H1 (cell line): Measurements from ENCODE around the gene FEV. TPM values are rescaled to one million over a fixed set of nuclear protein-coding genes. Genes with fewer than 3 reads are reported as not detected.

ENCODE experiments used
- CTCF ChIA-PET: fragments of 300-600 bp; sonication (Branson Sonifier 250); formaldehyde crosslinking; loops from one replicate; lab custom pipeline; 2021; ENCODE audit not compliant: partially characterized antibody; lab: Charles Lee
- POLR2A ChIA-PET: fragments of 300-600 bp; sonication (Branson Sonifier 250); formaldehyde crosslinking; loops from one replicate; lab custom pipeline; 2021; ENCODE audit warnings: inconsistent platforms; ENCODE audit not compliant: partially characterized antibody; lab: Charles Lee
- DNase-seq, 2 experiments: peaks; one replicate each; pipeline versions ENCODE4 v3.0.0 to v3.0.0-alpha.2; 2010 to 2022; ENCODE audit warnings: low spot score in 2 of 2, low read depth in 1 of 2, mixed read lengths in 1 of 2
- FAIRE-seq: peaks from 2 replicates; lab custom pipeline; 2011; peaks lifted over from hg19 to GRCh38; lab: Jason Lieb, UNC
- H2AFZ ChIP-seq: 2 replicates; pipeline ENCODE4 v1.8.1; 2012; ENCODE audit warnings: low read length, inconsistent platforms
- H2AK5ac ChIP-seq: 2 replicates; pipeline ENCODE4 v1.6.1; 2013; ENCODE audit warnings: low read depth, low read length
- H2BK120ac ChIP-seq: replicated peaks from 2 replicates; pipeline ENCODE3; 2013; ENCODE audit warnings: low read depth, low read length, inconsistent platforms
- H2BK12ac ChIP-seq: 2 replicates; pipeline ENCODE4 v1.6.1; 2013; ENCODE audit warnings: low read depth, low read length
- H2BK15ac ChIP-seq: 2 replicates; pipeline ENCODE4 v1.6.1; 2013; ENCODE audit warnings: low read length
- H2BK20ac ChIP-seq: 2 replicates; pipeline ENCODE4 v1.6.1; 2013; ENCODE audit warnings: low read length
- H2BK5ac ChIP-seq: 2 replicates; pipeline ENCODE4 v1.6.1; 2013; ENCODE audit warnings: low read depth, low read length
- H3K14ac ChIP-seq: 2 replicates; pipeline ENCODE4 v1.6.1; 2013; ENCODE audit warnings: inconsistent platforms; ENCODE audit not compliant: insufficient read length
- H3K18ac ChIP-seq: 2 replicates; pipeline ENCODE4 v1.6.1; 2013; ENCODE audit warnings: low read length; ENCODE audit errors: extremely low read depth
- H3K23ac ChIP-seq: 2 replicates; pipeline ENCODE4 v1.6.1; 2013; ENCODE audit warnings: inconsistent platforms; ENCODE audit not compliant: insufficient read length
- H3K23me2 ChIP-seq: 2 replicates; pipeline ENCODE4 v1.6.1; 2013; ENCODE audit warnings: low read depth, low read length
- H3K27ac ChIP-seq: 2 replicates; pipeline ENCODE4 v1.6.1; 2011; ENCODE audit warnings: low read depth, low read length, inconsistent platforms
- H3K27me3 ChIP-seq, 4 experiments: replicated peaks in 1 of 4; 1 replicate in 1 of 4; 2 replicates in 3 of 4; pipeline versions ENCODE4 v1.6.1 to v1.8.1; 2011 to 2013; ENCODE audit warnings: low read length in 3 of 4, mild to moderate bottlenecking in 3 of 4, inconsistent platforms in 2 of 4, mixed read lengths in 2 of 4, moderate library complexity in 1 of 4; ENCODE audit not compliant: control insufficient read depth in 3 of 4, insufficient read depth in 3 of 4; ENCODE audit errors: extremely low read depth in 1 of 4
- H3K36me3 ChIP-seq, 4 experiments: 2 replicates each; pipeline versions ENCODE4 v1.6.1 to v1.8.1; 2011 to 2013; ENCODE audit warnings: mild to moderate bottlenecking in 4 of 4, low read length in 3 of 4, moderate library complexity in 2 of 4, control low read depth in 1 of 4, inconsistent platforms in 1 of 4; ENCODE audit not compliant: insufficient read depth in 4 of 4, control insufficient read depth in 2 of 4
- H3K4ac ChIP-seq: replicated peaks from 2 replicates; pipeline ENCODE3; 2013; ENCODE audit warnings: low read length, low read depth, mixed read lengths, inconsistent platforms; ENCODE audit not compliant: insufficient read length
- H3K4me1 ChIP-seq, 4 experiments: replicated peaks in 1 of 4; 1 replicate in 1 of 4; 2 replicates in 3 of 4; pipeline versions ENCODE4 v1.6.1 to v1.8.1; 2011 to 2013; ENCODE audit warnings: low read length in 3 of 4, inconsistent platforms in 2 of 4, mixed read lengths in 1 of 4; ENCODE audit not compliant: insufficient read depth in 4 of 4, control insufficient read depth in 3 of 4
- H3K4me2 ChIP-seq, 2 experiments: 2 replicates each; pipeline versions ENCODE4 v1.6.1 to v1.8.1; 2011 to 2013; ENCODE audit warnings: low read depth in 2 of 2, low read length in 2 of 2, control low read depth in 1 of 2, inconsistent platforms in 1 of 2, mild to moderate bottlenecking in 1 of 2; ENCODE audit not compliant: insufficient read depth in 1 of 2
- H3K4me3 ChIP-seq, 4 experiments: fragments of 200-600, 300-600 bp in 1 of 4; sonication (generic), shearing (Covaris generic), sonication (Bioruptor Twin) in 1 of 4; 2 replicates each; pipeline versions ENCODE4 v1.5.1 to v1.8.1; 2011 to 2016; ENCODE audit warnings: low read length in 4 of 4, low read depth in 3 of 4, control low read depth in 2 of 4, inconsistent platforms in 2 of 4, mild to moderate bottlenecking in 2 of 4, mixed read lengths in 1 of 4, moderate library complexity in 1 of 4; ENCODE audit not compliant: insufficient read depth in 2 of 4; ENCODE audit errors: extremely low read depth in 1 of 4
- H3K56ac ChIP-seq: replicated peaks from 2 replicates; pipeline ENCODE3; 2013; ENCODE audit warnings: low read depth, mild to moderate bottlenecking, mixed read lengths, low read length, inconsistent platforms; ENCODE audit not compliant: insufficient read length
- H3K79me1 ChIP-seq: 2 replicates; pipeline ENCODE4 v1.6.1; 2013; ENCODE audit warnings: low read depth, low read length, control low read depth
- H3K79me2 ChIP-seq, 2 experiments: 2 replicates each; pipeline versions ENCODE4 v1.6.1 to v1.8.1; 2012 to 2013; ENCODE audit warnings: low read length in 2 of 2, mild to moderate bottlenecking in 2 of 2, inconsistent platforms in 1 of 2; ENCODE audit not compliant: insufficient read depth in 2 of 2, control insufficient read depth in 1 of 2
- H3K9ac ChIP-seq, 4 experiments: replicated peaks in 1 of 4; 1 replicate in 1 of 4; 2 replicates in 3 of 4; pipeline versions ENCODE4 v1.6.1 to v1.8.1; 2011 to 2013; ENCODE audit warnings: low read depth in 3 of 4, low read length in 3 of 4, control low read depth in 2 of 4, mild to moderate bottlenecking in 2 of 4, moderate library complexity in 2 of 4, inconsistent platforms in 1 of 4; ENCODE audit errors: extremely low read depth in 1 of 4
- H3K9me3 ChIP-seq, 2 experiments: 2 replicates each; pipeline versions ENCODE4 v1.6.1 to v1.8.1; 2012 to 2013; ENCODE audit warnings: mild to moderate bottlenecking in 2 of 2, moderate library complexity in 2 of 2, control low read depth in 1 of 2, inconsistent platforms in 1 of 2, low read depth in 1 of 2, low read length in 1 of 2, mixed read lengths in 1 of 2; ENCODE audit not compliant: insufficient read depth in 2 of 2
- H4K20me1 ChIP-seq, 2 experiments: replicated peaks in 1 of 2; 2 replicates each; pipeline versions ENCODE3 to v1.8.1; 2011 to 2013; ENCODE audit warnings: inconsistent platforms in 2 of 2, low read length in 2 of 2, mild to moderate bottlenecking in 1 of 2; ENCODE audit not compliant: insufficient read depth in 2 of 2, control insufficient read depth in 1 of 2
- H4K5ac ChIP-seq: 2 replicates; pipeline ENCODE4 v1.6.1; 2013; ENCODE audit warnings: low read length, low read depth, mixed read lengths, inconsistent platforms; ENCODE audit not compliant: insufficient read length
- H4K8ac ChIP-seq: 2 replicates; pipeline ENCODE4 v1.8.0; 2013; ENCODE audit warnings: mild to moderate bottlenecking, moderate library complexity, low read length, inconsistent platforms; ENCODE audit not compliant: insufficient read depth; ENCODE audit errors: extremely low read depth
- H4K91ac ChIP-seq: replicated peaks from 2 replicates; pipeline ENCODE3; 2013; ENCODE audit warnings: low read length, mixed read lengths, inconsistent platforms; ENCODE audit not compliant: insufficient read length
- ASH2L ChIP-seq: fragments of 200-600, 300-600 bp; sonication (generic); IDR thresholded peaks from one replicate; pipeline ENCODE4 v1.7.1; 2017; ENCODE audit warnings: low read length
- BACH1 ChIP-seq: IDR thresholded peaks from 2 replicates; pipeline ENCODE4 v1.6.1; 2012; ENCODE audit warnings: low read length, improper control_type of control experiment
- E2F6 ChIP-seq: IDR thresholded peaks from 2 replicates; pipeline ENCODE4 v1.6.1; 2012; ENCODE audit warnings: inconsistent platforms
- EP300 ChIP-seq, 2 experiments: IDR thresholded peaks; 1 replicate in 1 of 2; 2 replicates in 1 of 2; pipeline ENCODE4 v1.6.1; 2011 to 2012; ENCODE audit warnings: low read depth in 2 of 2, low read length in 2 of 2, mild to moderate bottlenecking in 2 of 2, borderline replicate concordance in 1 of 2, inconsistent platforms in 1 of 2, moderate library complexity in 1 of 2
- GTF2F1 ChIP-seq: IDR thresholded peaks from 2 replicates; pipeline ENCODE4 v1.6.1; 2012; ENCODE audit warnings: low read depth, low read length, improper control_type of control experiment, borderline replicate concordance
- JUN ChIP-seq: IDR thresholded peaks from 2 replicates; pipeline ENCODE4 v1.6.1; 2011; ENCODE audit warnings: low read depth, mild to moderate bottlenecking, improper control_type of control experiment, low read length
- NANOG ChIP-seq: IDR thresholded peaks from 2 replicates; pipeline ENCODE4 v1.6.1; 2011; ENCODE audit warnings: low read length, low read depth, mild to moderate bottlenecking, inconsistent platforms; ENCODE audit not compliant: insufficient read depth, poor library complexity, severe bottlenecking
- PHF8 ChIP-seq: fragments of 200-600 bp; sonication (generic); conservative IDR thresholded peaks from 2 replicates; pipeline ENCODE4 v1.7.1; 2012; ENCODE audit warnings: low read depth, mild to moderate bottlenecking, inconsistent platforms, low read length, moderate library complexity
- SP4 ChIP-seq: IDR thresholded peaks from 2 replicates; pipeline ENCODE4 v1.6.1; 2012; ENCODE audit warnings: low read length, inconsistent platforms
- WGBS, 2 experiments: shearing (Covaris generic) in 1 of 2; methylation state at CpG; one replicate each; pipeline versions ENCODE4 v1.1.6 to v1.1.7; 2013 to 2015; ENCODE audit warnings: low lambda C conversion rate in 2 of 2, mixed read lengths in 2 of 2, inconsistent platforms in 1 of 2, low coverage in 1 of 2, missing lambda C conversion rate in 1 of 2; ENCODE audit not compliant: insufficient replicate concordance in 2 of 2, insufficient coverage in 1 of 2, insufficient read length in 1 of 2; ENCODE audit errors: extremely low coverage in 1 of 2, missing lambda C conversion rate in 1 of 2; 5-methylcytosine and 5-hydroxymethylcytosine counted together
- polyA plus RNA-seq, 7 experiments: library from polyadenylated mRNA; depleted of rRNA in 3 of 7; stranded (reverse) in 5 of 7; unstranded in 2 of 7; fragments of >200 nt in 5 of 7; fragments of 200-250 nt in 2 of 7; gene quantifications; 1 replicate in 5 of 7; 2 replicates in 1 of 7; 4 replicates in 1 of 7; pipeline versions ENCODE4 v1.2.1 to v1.2.3, GENCODE V29; 2011 to 2013; ENCODE audit warnings: missing spikeins in 2 of 7, mixed read lengths in 2 of 7
- total RNA-seq: library from RNA; stranded (reverse); fragmentation: NEBNext Ultra II Directional; extraction: Animal tissue kit (Norgen Biotek cat#: 25700); gene quantifications from 2 replicates; pipeline ENCODE4 v1.2.1, GENCODE V29; 2021

The FEV gene
- total and polyA plus RNA-seq, 2 of the 8 experiments (the other 6 are each of a cell fraction or from before 2014, with no cell fraction given) = not detected

- DNase-seq = no peak
- no peak overlapping the region for H3K18ac ChIP-seq
- H4K8ac ChIP-seq = no peak overlapping the region
- no peak overlapping the region for H2AFZ ChIP-seq
- no peak overlapping the region for H3K23ac ChIP-seq
- no peak overlapping the region for H2BK15ac ChIP-seq
- no peak overlapping the region for H4K91ac ChIP-seq
- no peak overlapping the region for H3K14ac ChIP-seq
- no peak overlapping the region for H3K56ac ChIP-seq
- H3K27me3 ChIP-seq = peaks cover 0 to 3% (median 3%) of the 10 kb centered on the region in 4 experiments; a peak in 4 of 7 replicates
- H2BK120ac ChIP-seq = no peak overlapping the region
- H3K4me3 ChIP-seq = no peak overlapping the region
- H3K79me2 ChIP-seq = no peaks in the 10 kb centered on the region
- no peak overlapping the region for H4K5ac ChIP-seq
- no peaks in the 10 kb centered on the region for H3K79me1 ChIP-seq
- no peak overlapping the region for H3K27ac ChIP-seq
- ChIA-PET CTCF (interaction anchor here (0.7 to 6.9 kb wide), 14 partner anchors 7 to 143 kb away, joined by 3 to 53 read pairs (median 6); partner anchors contain the start of gene CFAP65), POLR2A (no interaction called here)
- H2BK5ac ChIP-seq = no peak overlapping the region
- no peaks in the 10 kb centered on the region for H3K9me3 ChIP-seq
- no peak for FAIRE-seq
- H4K20me1 ChIP-seq = peaks cover 0 to 1% of the 10 kb centered on the region in 2 experiments
- H3K4me2 ChIP-seq = no peak overlapping the region
- H3K4me1 ChIP-seq = no peaks in the 10 kb centered on the region
- no peak overlapping the region for H3K9ac ChIP-seq
- TF ChIP-seq SP4 (no peak), PHF8 (no peak), EP300 (IDR thresholded peaks at IDR 0.05; ENCODE audit: borderline replicate concordance in 1 of 2, low read depth in 2 of 2, low read length in 2 of 2) (no peak), E2F6 (no peak), GTF2F1 (no peak), JUN (no peak), ASH2L (no peak), BACH1 (no peak), NANOG (no peak)
- H2BK12ac ChIP-seq = no peak overlapping the region
- H3K4ac ChIP-seq = no peak overlapping the region
- H3K36me3 ChIP-seq = no peaks in the 10 kb centered on the region
- H2AK5ac ChIP-seq = no peak overlapping the region
- H2BK20ac ChIP-seq = no peak overlapping the region
- 82% methylated on average over 6 of the region's 6 CpGs; no CpG with 5 or more reads in 1 of the 2 experiments for WGBS, 2 experiments
- H3K23me2 ChIP-seq = no peaks in the 10 kb centered on the region
Measured at GRCh38 chr2:219019436-219019835, 34.5 kb upstream of the FEV start.
